ENCODE data around the gene SLC35G4. TPM values are rescaled to one million over a fixed set of nuclear protein-coding genes. Genes with fewer than 3 reads are reported as not detected.

The SLC35G4 gene
- total RNA-seq, 1 experiment from 2014 or later: not detected

- H3K4me1 ChIP-seq (ENCODE audit: insufficient read depth, low read length): no peaks in the 10 kb centered on the region
- peaks cover 2% of the 10 kb centered on the region for H4K20me1 ChIP-seq (ENCODE audit: control insufficient read depth, insufficient read depth, insufficient read length)
- H3K4ac ChIP-seq (ENCODE audit: low read depth, low read length): no peak overlapping the region
- H3K9ac ChIP-seq (ENCODE audit: extremely low read depth, insufficient read length, low read length): no peak overlapping the region
- no peak for TF ChIP-seq CTCF (conservative IDR thresholded peaks at IDR 0.05)
- H3K27ac Mint-ChIP-seq: no peak overlapping the region
- H2BK120ac ChIP-seq (ENCODE audit: low read depth, low read length, poor library complexity, severe bottlenecking): no peak overlapping the region
- no peaks in the 10 kb centered on the region for H3K79me1 ChIP-seq (ENCODE audit: insufficient read depth, low read depth, low read length, poor library complexity, severe bottlenecking)
- no peaks in the 10 kb centered on the region for H3K23me2 ChIP-seq (ENCODE audit: insufficient read length, low read depth, low read length, poor library complexity, severe bottlenecking)
- no peak overlapping the region for H3K4me3 Mint-ChIP-seq
- H2BK5ac ChIP-seq (ENCODE audit: insufficient read length, low read length): no peak overlapping the region
- H3K27me3 ChIP-seq (ENCODE audit: insufficient read depth, low read length): no peaks in the 10 kb centered on the region
- no peak overlapping the region for H3K14ac ChIP-seq (ENCODE audit: insufficient read depth, low read length)
- DNase-seq: peak; percentile 12
- no peaks in the 10 kb centered on the region; a peak in 1 of 5 replicates for H3K9me3 Mint-ChIP-seq
- no peak overlapping the region for H4K91ac ChIP-seq (ENCODE audit: insufficient read length, low read depth, low read length)
- no peak overlapping the region for H3K4me2 ChIP-seq (ENCODE audit: insufficient read depth, insufficient read length, low read length)
- no peaks in the 10 kb centered on the region for H3K36me3 Mint-ChIP-seq (ENCODE audit: insufficient read depth in 1 of 3, low read depth in 3 of 3)
- H3K18ac ChIP-seq (ENCODE audit: insufficient read length, low read depth, low read length): no peak overlapping the region
- H3K56ac ChIP-seq (ENCODE audit: insufficient read length, low read depth, low read length): no peak overlapping the region
- H3K27me3 Mint-ChIP-seq (ENCODE audit: low read depth): peaks cover 20% of the 10 kb centered on the region
- H4K8ac ChIP-seq (replicated peaks; ENCODE audit: insufficient read length, low read depth, low read length): no peak overlapping the region
- H4K5ac ChIP-seq (ENCODE audit: insufficient read length, low read depth, low read length): no peak overlapping the region
- H2BK12ac ChIP-seq (ENCODE audit: insufficient read length, low read depth, low read length): no peak overlapping the region
- no peak overlapping the region for H2AFZ ChIP-seq (ENCODE audit: low read length)
- no CpG with 5 or more reads among the region's 6 CpGs for WGBS (ENCODE audit: extremely low coverage, insufficient read length, low lambda C conversion rate)
- peaks cover 6 to 8% of the 10 kb centered on the region in 2 experiments for H3K4me1 Mint-ChIP-seq
- H3K79me2 ChIP-seq (ENCODE audit: insufficient read depth, low read length): no peaks in the 10 kb centered on the region
- no peak overlapping the region for H3K27ac ChIP-seq (ENCODE audit: insufficient read length, low read depth, low read length)
- H2AK5ac ChIP-seq (ENCODE audit: insufficient read length, low read length): no peak overlapping the region
- H3K9me3 ChIP-seq (ENCODE audit: control insufficient read depth, low read depth, low read length): no peaks in the 10 kb centered on the region
- H3T11ph ChIP-seq (ENCODE audit: low read length): no peak overlapping the region
- H2BK15ac ChIP-seq (ENCODE audit: low read depth, low read length): no peak overlapping the region
- no peak overlapping the region for H3K23ac ChIP-seq (ENCODE audit: insufficient read length, low read depth, low read length)
- H2BK20ac ChIP-seq (ENCODE audit: low read depth, low read length, poor library complexity, severe bottlenecking): no peak overlapping the region
Observed at GRCh38 chr18:11658989-11659388, 49.6 kb downstream of the SLC35G4 start.

Small RNA genes lying within 50 kb of the gene (microRNA-seq; reads per million reads assigned to microRNA genes)
- not detected for gene MIR7153 (ENCODE audit: borderline microRNAs expressed)

Other genes starting within 250 kb of the SLC35G4 start
- gene GNAL, start 79.7 kb downstream of the SLC35G4 start, total RNA-seq (2021): 23.8 and 24.0 TPM in 2 replicates
- gene CHMP1B, start 241.8 kb downstream of the SLC35G4 start, total RNA-seq (2021): 38.7 and 39.2 TPM in 2 replicates